ENCODE results near the gene KY. TPM values are rescaled to one million over a fixed set of nuclear protein-coding genes. Genes with fewer than 3 reads are reported as not detected.

Gene KY
- total and polyA plus RNA-seq, 2 of the 8 experiments (the other 6 are each of a cell fraction or from before 2014, with no cell fraction given) = not detected

- CTCF ChIA-PET (ENCODE audit: partially characterized antibody) = interaction anchor here (1.0 to 13.3 kb wide), 14 partner anchors 12 to 191 kb away, joined by 3 to 197 read pairs (median 6); partner anchors contain the start of gene EPHB1
- Histone ChIP-seq H3K18ac (ENCODE audit: extremely low read depth, low read length) (no peak overlapping the region), H3K23ac (ENCODE audit: insufficient read length) (no peak overlapping the region), H3K14ac (ENCODE audit: insufficient read length) (no peak overlapping the region), H2BK120ac (replicated peaks; ENCODE audit: low read depth, low read length) (no peak overlapping the region), H3K56ac (replicated peaks; ENCODE audit: insufficient read length, low read depth, low read length) (no peak overlapping the region), H3K4me3 (ENCODE audit: extremely low read depth in 1 of 4, insufficient read depth in 2 of 4, low read depth in 3 of 4, low read length in 4 of 4) (no peak overlapping the region), H3K4me1 (replicated peaks in 1 of 4; ENCODE audit: control insufficient read depth in 3 of 4, insufficient read depth in 4 of 4, low read length in 3 of 4) (peaks cover 0 to 10% (median 2%) of the 10 kb centered on the region in 4 experiments; a peak in 3 of 7 replicates), H2AFZ (ENCODE audit: low read length) (no peak overlapping the region), H2AK5ac (ENCODE audit: low read depth, low read length) (no peak overlapping the region), H3K4me2 (ENCODE audit: insufficient read depth in 1 of 2, low read depth in 2 of 2, low read length in 2 of 2) (no peak overlapping the region), H3K36me3 (ENCODE audit: control insufficient read depth in 2 of 4, insufficient read depth in 4 of 4, low read length in 3 of 4) (no peaks in the 10 kb centered on the region), H4K5ac (ENCODE audit: insufficient read length, low read depth, low read length) (no peak overlapping the region), H4K91ac (replicated peaks; ENCODE audit: insufficient read length, low read length) (no peak overlapping the region), H3K79me1 (ENCODE audit: low read depth, low read length) (no peaks in the 10 kb centered on the region), H3K9me3 (ENCODE audit: insufficient read depth in 2 of 2, low read depth in 1 of 2, low read length in 1 of 2) (no peaks in the 10 kb centered on the region), H3K4ac (replicated peaks; ENCODE audit: insufficient read length, low read depth, low read length) (no peak overlapping the region), H2BK20ac (ENCODE audit: low read length) (no peak overlapping the region), H3K27ac (ENCODE audit: low read depth, low read length) (no peak overlapping the region), H3K23me2 (ENCODE audit: low read depth, low read length) (no peaks in the 10 kb centered on the region), H4K8ac (ENCODE audit: extremely low read depth, insufficient read depth, low read length) (no peak overlapping the region), H3K27me3 (replicated peaks in 1 of 4; ENCODE audit: control insufficient read depth in 3 of 4, extremely low read depth in 1 of 4, insufficient read depth in 3 of 4, low read length in 3 of 4) (peaks cover 0 to 5% (median 2%) of the 10 kb centered on the region in 4 experiments; a peak in 2 of 7 replicates), H2BK15ac (ENCODE audit: low read length) (no peak overlapping the region), H3K9ac (replicated peaks in 1 of 4; ENCODE audit: extremely low read depth in 1 of 4, low read depth in 3 of 4, low read length in 3 of 4) (no peak overlapping the region), H3K79me2 (ENCODE audit: control insufficient read depth in 1 of 2, insufficient read depth in 2 of 2, low read length in 2 of 2) (no peaks in the 10 kb centered on the region), H4K20me1 (replicated peaks in 1 of 2; ENCODE audit: control insufficient read depth in 1 of 2, insufficient read depth in 2 of 2, low read length in 2 of 2) (peaks cover 0 to 3% of the 10 kb centered on the region in 2 experiments), H2BK5ac (ENCODE audit: low read depth, low read length) (no peak overlapping the region), H2BK12ac (ENCODE audit: low read depth, low read length) (no peak overlapping the region)
- no peak for FAIRE-seq
- TF ChIP-seq SP2 (IDR thresholded peaks at IDR 0.05; ENCODE audit: low read length) (no peak), SUZ12 (IDR thresholded peaks at IDR 0.05; ENCODE audit: low read length) (no peak), PHF8 (conservative IDR thresholded peaks at IDR 0.05; ENCODE audit: low read depth, low read length) (no peak), JUND (IDR thresholded peaks at IDR 0.05; ENCODE audit: low read length) (no peak), TEAD4 (IDR thresholded peaks at IDR 0.05; ENCODE audit: low read depth, low read length) (no peak), TBP (IDR thresholded peaks at IDR 0.05; ENCODE audit: low read depth, low read length) (no peak), TCF12 (IDR thresholded peaks at IDR 0.05; ENCODE audit: low read depth, low read length) (no peak), CBX8 (IDR thresholded peaks at IDR 0.05; ENCODE audit: borderline replicate concordance, low read depth, low read length) (no peak), SRF (IDR thresholded peaks at IDR 0.05; ENCODE audit: low read depth, low read length) (no peak), SIX5 (IDR thresholded peaks at IDR 0.05; ENCODE audit: low read depth, low read length) (no peak), RXRA (IDR thresholded peaks at IDR 0.05; ENCODE audit: insufficient read depth, low read depth, low read length) (no peak), GTF2F1 (IDR thresholded peaks at IDR 0.05; ENCODE audit: borderline replicate concordance, low read depth, low read length) (no peak)
- DNase-seq (ENCODE audit: low read depth in 1 of 2, low spot score in 2 of 2) = no peak
- 82% methylated on average over 4 of the region's 4 CpGs; no CpG with 5 or more reads in 1 of the 2 experiments for WGBS, 2 experiments (ENCODE audit: extremely low coverage in 1 of 2, insufficient coverage in 1 of 2, insufficient read length in 1 of 2, insufficient replicate concordance in 2 of 2, low coverage in 1 of 2, low lambda C conversion rate in 2 of 2, missing lambda C conversion rate in 1 of 2)
- POLR2A ChIA-PET (ENCODE audit: partially characterized antibody) = no interaction called here
Observed at GRCh38 chr3:134603480-134603879, 47.3 kb downstream of the KY start.

Data from H1 (cell line).